Raji (cell line): Measurements from ENCODE around the gene ASB3.

Experiments used
- POLR2A ChIP-seq: IDR thresholded peaks from 2 replicates; pipeline ENCODE4 v1.6.1; 2011; ENCODE audit warnings: low read depth, low read length, control low read depth; ENCODE audit not compliant: insufficient read depth

ASB3 gene

DNA sequence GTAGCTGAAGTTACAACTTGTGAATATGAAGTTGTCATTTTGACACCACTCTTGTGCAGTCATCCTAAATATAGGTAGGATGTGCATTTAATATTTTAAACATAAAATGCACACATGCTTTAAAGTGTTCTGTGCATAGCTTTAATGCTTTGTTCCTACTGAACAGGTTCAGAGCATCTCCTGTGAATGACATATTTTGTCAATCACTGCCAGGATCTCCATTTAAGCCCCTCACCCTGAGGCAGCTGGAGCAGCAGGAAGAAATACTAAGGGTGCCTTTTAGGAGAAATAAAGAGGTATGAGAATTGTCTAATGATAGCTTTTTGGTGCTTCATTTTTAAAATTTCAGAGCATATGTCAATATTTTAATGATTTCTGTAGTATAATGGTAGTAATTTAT, 14.8 kb upstream of the ASB3 start:
- TF ChIP-seq POLR2A: no peak

DNA sequence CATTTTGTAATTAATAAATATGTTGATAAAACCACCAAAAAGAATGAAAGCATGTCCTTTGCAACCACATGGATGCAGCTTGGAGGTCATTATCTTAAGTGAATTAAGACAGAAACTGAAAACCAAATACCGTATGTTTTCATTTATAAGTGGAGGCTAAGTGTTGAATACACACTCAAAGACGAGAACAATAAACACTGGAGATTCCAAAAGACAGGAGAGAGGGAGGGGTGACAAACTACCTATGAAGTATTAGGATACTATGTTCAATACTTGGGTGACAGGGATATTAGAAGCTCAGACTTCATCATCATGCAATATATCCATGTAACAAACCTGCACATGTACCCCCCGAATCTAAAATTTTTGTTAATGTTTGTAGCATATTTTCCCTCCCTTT, 7.1 kb upstream of the ASB3 start:
- TF ChIP-seq POLR2A: no peak

DNA sequence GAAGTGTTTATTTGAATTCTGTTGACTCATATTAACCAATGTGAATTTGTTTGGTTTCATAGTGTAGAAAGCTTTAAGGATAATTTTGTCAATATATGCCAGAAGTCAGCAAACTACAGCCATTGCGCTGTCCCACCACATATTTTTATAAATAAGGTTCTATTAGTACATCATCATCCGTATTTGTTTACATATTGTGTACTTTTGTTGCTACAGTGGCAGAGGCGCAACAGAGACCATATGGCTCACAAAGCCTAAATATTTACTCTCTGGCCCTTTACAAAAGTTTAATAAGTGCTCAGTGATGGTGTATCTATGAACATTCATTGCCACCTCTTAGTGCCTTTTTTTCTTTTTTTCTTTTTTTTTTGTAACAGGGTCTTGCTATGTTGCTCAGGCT, 6.5 kb upstream of the ASB3 start:
- TF ChIP-seq POLR2A: no peak

DNA sequence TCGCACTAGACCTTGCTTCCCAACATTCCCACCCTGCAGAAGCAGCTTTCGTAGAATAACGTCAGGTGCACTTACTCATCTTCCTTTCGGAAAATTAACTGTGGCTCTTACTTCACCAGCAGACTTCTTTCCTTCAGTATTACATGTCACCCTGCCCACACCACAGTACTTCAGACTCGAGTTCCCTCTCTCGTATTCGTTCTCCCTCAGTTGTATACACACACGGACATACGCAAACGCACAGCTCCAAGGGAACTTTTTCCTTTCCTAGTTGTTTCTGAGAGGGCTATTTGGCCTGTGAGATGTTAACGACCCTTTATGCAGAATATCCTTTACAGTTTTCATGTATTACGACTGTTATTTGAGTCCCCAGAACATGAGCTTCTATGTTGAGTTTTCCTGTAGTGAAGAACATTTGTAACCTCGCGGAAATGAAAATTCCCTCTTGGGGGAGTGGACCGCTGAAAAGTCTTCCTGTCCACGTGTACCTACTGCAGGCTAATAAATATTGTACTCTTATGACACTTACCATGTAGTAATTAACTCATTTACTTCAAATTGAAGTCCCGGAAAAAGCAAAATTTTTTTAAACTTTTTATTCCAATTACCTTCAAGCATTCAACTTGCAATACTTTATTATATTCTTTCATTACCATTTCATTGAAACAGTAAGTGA, 999 bp upstream of the ASB3 start:
- no peak for TF ChIP-seq POLR2A

DNA sequence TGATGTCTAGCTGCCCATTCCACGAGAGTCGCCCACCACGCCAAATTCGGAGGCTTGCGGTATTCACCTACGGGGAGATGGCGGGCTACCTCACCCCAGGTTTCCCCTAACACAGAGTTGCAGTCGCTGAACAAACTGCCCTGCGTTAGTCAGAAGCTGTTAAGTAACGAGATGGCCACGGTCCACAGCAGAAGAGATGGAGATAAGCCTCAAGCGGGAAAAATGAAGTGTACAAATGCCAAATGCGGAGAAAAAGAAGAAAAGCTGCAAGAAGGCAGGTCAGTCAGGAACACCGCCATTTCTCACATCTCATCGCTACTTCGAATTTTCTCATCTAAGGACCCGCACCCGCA, 425 bp downstream of the ASB3 start:
- TF ChIP-seq POLR2A: no peak

DNA sequence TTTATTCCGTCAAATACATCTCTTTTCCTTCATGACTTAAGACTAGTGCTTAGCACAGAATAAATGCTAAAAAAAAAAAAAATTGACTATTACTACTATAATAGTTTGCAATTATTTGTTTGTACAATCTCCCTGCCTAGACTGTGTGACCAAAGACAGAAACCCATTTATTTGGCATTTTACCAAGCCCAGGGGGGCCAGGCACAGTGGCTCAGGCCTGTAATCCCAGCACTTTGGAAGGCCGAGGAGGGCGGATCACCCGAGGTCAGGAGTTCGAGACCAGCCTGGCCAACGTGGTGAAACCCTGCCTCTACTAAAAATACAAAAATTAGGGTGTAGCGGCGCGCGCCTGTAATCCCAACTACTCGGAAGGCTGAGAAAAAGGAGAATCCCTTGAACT, 1.4 kb downstream of the ASB3 start:
- no peak for TF ChIP-seq POLR2A

DNA sequence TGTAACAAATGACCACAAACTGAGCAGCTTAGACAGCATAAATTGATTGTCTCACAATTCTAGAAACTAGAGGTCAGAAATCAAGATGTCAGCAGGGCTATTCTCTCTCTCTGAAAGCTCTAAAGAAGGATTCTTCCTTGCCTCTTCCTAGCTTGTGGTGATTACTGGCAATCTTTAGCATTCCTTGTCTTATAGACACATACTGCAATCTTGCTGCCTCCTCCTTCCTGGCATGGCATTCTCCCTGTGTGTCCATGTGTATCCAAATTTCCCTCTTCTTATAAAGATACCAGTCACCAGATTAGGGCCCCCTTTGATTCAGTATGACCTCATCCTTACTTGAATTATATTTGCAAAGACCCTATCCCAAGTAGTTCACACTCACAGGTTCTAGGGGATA, 2.3 kb downstream of the ASB3 start:
- no peak for TF ChIP-seq POLR2A

DNA sequence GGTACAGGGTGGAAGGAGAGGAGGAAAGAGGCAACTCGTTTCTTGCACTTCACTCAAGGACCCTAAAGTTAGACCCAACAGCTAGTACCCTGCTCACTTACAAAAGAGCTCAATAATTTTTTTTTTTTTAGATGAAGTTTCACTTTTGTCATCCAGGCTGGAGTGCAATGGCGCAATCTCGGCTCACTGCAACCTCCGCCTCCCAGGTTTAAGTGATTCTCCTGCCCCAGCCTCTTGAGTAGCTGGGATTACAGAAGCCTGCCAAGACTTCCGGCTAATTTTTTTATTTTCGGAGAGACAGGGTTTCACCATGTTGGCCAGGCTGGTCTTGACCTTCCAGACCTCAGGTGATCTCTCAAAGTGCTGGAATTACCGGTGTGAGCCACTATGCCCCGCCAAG, 4.1 kb downstream of the ASB3 start:
- no peak for TF ChIP-seq POLR2A

DNA sequence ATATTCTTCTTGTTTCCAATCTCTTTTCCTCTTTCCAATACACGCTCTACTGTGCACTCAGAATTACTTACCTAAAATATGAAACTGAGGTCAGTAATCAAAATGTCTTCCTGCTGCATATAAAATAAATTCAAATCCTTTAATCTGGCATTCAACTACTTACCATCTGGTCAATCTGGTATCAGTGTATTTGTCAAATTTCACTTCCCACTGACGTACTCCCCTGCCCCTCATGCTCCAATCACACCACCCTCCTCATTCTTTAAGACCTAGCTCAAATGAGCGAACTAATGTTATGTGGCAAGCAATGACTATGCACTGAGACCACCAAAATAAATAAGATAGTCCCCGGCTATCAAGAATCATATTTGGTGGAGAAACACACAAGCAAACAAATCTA, 6.7 kb downstream of the ASB3 start:
- no peak for TF ChIP-seq POLR2A

DNA sequence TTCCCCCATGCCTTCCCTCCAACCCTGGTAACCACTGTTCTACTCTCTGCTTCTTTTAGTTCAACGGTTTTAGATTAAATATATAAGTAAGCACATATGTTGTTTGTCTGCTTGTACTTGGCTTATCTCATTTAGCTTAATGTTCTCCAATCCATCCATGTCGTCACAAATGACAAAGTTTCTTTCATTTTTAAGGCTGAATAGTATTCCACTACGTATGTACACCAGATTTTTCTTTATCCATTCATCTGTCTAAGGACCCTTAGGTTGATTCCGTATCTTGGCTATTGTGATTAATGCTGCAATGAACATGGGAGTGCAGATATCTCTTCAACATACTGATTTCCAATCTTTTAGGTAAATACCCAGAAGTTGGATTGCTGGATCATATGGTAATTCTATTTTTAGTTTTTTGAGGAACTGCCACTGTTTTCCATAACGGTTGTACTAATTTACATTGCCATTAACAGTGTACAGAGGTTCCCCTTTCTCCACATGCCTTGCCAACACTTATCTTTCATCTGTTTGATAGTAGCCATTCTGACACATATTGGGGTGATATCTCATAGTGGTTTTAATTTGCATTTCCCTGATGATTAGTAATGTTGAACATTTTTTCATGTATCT, 8.1 kb downstream of the ASB3 start:
- no peak for TF ChIP-seq POLR2A

DNA sequence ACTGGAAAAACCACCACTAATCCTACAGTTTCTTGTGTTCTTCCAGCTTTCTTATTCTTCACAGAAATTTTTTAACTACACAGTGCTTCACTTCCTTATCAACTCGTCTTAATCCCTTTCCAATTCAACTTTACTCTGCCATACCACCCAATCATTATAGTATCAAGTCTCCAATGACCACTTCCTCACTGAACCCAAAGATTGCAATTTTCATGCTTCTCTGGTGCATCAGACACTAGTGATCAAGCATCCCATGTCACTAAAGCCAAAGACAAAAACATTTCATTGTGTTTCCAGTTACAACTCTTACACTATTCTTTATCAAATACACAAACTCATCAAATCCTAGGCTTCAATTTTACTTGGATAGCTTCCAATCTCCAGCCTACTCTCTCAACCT, 9.6 kb downstream of the ASB3 start:
- no peak for TF ChIP-seq POLR2A

DNA sequence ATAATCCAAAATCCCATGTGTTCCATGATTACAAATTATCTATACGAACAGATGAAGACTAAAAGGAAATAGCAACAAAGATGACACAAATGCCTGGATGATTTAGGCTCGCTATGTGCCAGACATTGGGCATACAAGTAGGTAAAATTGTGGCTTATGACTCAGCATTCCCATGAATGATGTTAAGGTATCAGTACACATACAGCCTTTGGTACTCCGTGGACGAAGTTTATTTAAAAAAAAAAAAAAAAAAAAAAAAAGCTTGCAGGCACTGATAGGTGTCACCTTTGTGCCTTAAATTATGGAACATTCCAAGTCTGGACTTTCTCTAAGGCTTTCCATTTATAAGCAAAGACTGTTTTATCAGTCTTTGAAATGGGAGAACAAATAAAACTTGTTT, 16.5 kb downstream of the ASB3 start:
- no peak for TF ChIP-seq POLR2A

DNA sequence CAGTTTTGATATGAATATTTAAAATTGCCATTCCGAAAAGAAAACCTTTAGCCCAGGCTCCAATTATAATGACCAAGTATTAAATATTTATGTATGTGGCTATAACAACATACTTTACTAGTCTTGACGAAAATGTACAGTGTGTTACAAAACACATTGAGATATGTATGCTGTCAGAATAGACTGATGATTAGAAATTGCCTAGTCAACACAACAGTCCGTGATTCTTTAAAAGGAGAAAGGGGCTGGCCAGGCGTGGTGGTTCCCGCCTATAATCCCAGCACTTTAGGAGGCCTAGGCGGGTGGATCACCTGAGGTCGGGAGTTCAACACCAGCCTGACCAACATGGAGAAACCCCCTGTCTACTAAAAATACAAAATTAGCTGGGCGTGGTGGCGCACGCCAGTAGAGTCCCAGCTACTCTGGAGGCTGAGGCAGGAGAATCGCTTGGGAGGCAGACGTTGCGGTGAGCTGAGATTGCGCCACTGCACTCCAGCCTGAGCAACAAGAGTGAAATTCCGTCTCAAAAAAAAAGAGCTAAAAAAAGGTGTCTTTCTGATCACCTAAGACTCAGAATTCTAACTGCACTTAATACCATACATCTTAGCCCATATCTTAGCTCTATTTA, 17.3 kb downstream of the ASB3 start:
- TF ChIP-seq POLR2A: no peak

DNA sequence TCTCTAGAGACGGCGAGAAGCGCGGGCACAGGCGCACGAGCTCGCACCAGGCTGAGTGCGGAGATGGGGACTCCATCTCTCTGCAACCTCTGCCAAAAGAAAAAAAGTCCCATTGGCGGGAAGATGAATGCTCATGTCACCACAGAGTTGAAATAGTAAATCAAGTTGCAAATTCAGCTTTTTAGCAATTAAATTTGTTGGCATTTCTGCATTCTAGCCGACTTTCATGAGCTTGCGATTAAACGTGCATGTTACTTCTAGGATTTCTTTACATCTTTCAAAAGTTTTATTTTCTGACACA, 18.6 kb downstream of the ASB3 start:
- TF ChIP-seq POLR2A: no peak

DNA sequence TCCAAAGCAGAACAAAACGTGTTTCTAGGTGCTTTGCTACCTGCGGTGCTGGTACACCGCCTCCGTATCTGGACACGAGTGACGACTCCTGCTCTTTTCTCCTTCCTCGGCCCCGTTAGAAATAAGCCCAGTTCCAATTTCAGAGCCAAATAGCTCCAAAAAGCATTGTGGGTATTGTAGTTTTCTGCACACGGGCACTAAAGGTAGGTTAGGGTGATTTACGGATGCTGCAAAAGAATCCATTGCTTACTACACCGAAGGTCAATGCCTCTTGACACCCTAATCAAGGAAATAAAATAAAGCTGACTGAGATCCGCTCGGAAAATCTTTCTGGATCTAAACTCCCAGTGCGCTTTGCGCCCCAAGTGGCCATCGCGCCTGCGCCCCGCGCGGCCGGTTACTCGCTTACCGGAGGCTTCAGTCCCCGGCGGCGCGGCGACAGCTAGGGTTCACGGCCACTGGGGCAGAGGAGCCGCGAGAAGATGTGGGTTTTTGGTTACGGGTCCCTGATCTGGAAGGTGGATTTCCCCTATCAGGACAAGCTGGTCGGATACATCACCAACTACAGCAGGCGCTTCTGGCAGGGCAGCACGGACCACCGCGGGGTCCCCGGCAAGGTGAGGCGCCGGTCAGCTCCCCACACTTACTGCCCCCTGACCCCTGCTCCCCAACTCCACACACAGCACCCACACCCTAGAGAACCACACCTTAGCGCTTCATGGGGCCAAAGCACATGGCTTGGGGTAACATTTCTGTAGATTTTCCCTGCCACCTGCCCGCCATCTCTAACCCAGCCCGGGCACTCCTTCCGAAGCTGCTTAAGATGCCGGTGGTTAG, 19.1 kb downstream of the ASB3 start, which contains the start of gene CHAC2:
Gene CHAC2 (plus strand): TSS at position 400 of the 837 bp plus-strand sequence. CDS start 83 bp downstream, at position 483.
- peak; percentile 92 for TF ChIP-seq POLR2A

DNA sequence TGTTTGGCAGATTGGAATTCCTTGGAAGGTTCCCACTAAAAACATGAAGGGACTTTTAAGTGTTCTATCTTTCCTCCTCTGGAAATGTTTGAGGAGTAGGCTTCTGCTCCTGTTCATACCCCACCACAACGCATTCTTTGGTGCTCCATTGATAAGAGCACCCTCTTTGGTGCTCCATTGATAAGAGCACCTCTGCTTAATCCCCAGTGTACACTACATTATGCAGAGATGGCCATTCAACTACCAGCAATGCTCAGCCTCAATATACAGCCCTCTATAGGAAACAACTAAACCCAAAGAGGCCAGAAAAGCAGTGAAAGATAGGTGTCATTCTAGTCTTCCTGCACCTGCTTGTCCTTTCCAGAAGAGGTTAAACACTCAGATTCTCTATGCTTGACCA, 21.0 kb downstream of the ASB3 start:
- no peak for TF ChIP-seq POLR2A
